ENCODE results near the gene NAPB. TPM values are rescaled to one million over a fixed set of nuclear protein-coding genes. Genes with fewer than 3 reads are reported as not detected.

Gene NAPB
- total and polyA plus RNA-seq, 2 of the 8 experiments (the other 6 are each of a cell fraction or from before 2014, with no cell fraction given): 6.2 to 12.3 TPM

DNA sequence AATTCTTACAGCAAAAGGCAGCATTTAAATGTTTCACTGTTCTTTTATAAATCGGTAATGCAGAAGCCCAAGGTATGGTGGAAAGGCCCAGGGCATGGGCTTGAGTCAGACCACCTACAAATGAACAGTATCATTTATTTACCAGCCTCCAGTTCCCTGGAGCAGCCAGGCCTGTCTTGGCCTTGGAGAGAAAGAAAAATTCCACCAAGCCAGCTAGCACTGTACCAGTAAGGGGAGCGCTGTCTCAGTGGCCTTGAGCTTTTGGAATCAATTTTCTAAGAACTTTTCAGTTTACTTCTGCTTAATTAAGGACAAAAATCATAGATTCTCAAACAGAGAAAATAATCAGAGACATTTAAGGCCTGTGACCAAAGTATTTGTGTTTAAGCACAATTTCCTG, 12.3 kb downstream of the NAPB start:
- H3K56ac ChIP-seq (replicated peaks; ENCODE audit: insufficient read length, low read depth, low read length): no peak overlapping the region
- H4K20me1 ChIP-seq (replicated peaks in 1 of 2; ENCODE audit: control insufficient read depth in 1 of 2, insufficient read depth in 2 of 2, low read length in 2 of 2): peaks cover 5 to 19% of the 10 kb centered on the region in 2 experiments
- no peak overlapping the region for H3K14ac ChIP-seq (ENCODE audit: insufficient read length)
- no peak overlapping the region for H2BK15ac ChIP-seq (ENCODE audit: low read length)
- no peaks in the 10 kb centered on the region for H3K36me3 ChIP-seq (ENCODE audit: control insufficient read depth in 2 of 4, insufficient read depth in 4 of 4, low read length in 3 of 4)
- H2BK20ac ChIP-seq (ENCODE audit: low read length): no peak overlapping the region
- H3K23me2 ChIP-seq (ENCODE audit: low read depth, low read length): no peaks in the 10 kb centered on the region
- H3K79me2 ChIP-seq (ENCODE audit: control insufficient read depth in 1 of 2, insufficient read depth in 2 of 2, low read length in 2 of 2): peaks cover 8 to 99% of the 10 kb centered on the region in 2 experiments
- WGBS, 2 experiments (ENCODE audit: extremely low coverage in 1 of 2, insufficient coverage in 1 of 2, insufficient read length in 1 of 2, insufficient replicate concordance in 2 of 2, low coverage in 1 of 2, low lambda C conversion rate in 2 of 2, missing lambda C conversion rate in 1 of 2): 86% methylated on average over 2 of the region's 2 CpGs; no CpG with 5 or more reads in 1 of the 2 experiments
- no peak overlapping the region for H3K4me3 ChIP-seq (ENCODE audit: extremely low read depth in 1 of 4, insufficient read depth in 2 of 4, low read depth in 3 of 4, low read length in 4 of 4)
- no peak overlapping the region for H2BK12ac ChIP-seq (ENCODE audit: low read depth, low read length)
- no peak overlapping the region for H2AK5ac ChIP-seq (ENCODE audit: low read depth, low read length)
- DNase-seq (ENCODE audit: low read depth in 1 of 2, low spot score in 2 of 2): no peak
- peaks cover 8% of the 10 kb centered on the region; the same call in 1 of the 2 replicates for H3K79me1 ChIP-seq (ENCODE audit: low read depth, low read length)
- no peak overlapping the region for H4K91ac ChIP-seq (replicated peaks; ENCODE audit: insufficient read length, low read length)
- no peak overlapping the region for H3K27ac ChIP-seq (ENCODE audit: low read depth, low read length)
- no peak overlapping the region for H4K8ac ChIP-seq (ENCODE audit: extremely low read depth, insufficient read depth, low read length)
- H3K18ac ChIP-seq (ENCODE audit: extremely low read depth, low read length): no peak overlapping the region
- FAIRE-seq: no peak
- H3K9me3 ChIP-seq (ENCODE audit: insufficient read depth in 2 of 2, low read depth in 1 of 2, low read length in 1 of 2): no peaks in the 10 kb centered on the region
- no peak overlapping the region for H2BK5ac ChIP-seq (ENCODE audit: low read depth, low read length)
- H2AFZ ChIP-seq (ENCODE audit: low read length): no peak overlapping the region
- ChIA-PET CTCF (ENCODE audit: partially characterized antibody) (interaction anchor here (0.8 to 1.5 kb wide), 4 partner anchors 11 to 38 kb away, joined by 3 to 5 read pairs (median 4); partner anchors contain the start of gene NAPB), POLR2A (ENCODE audit: partially characterized antibody) (no interaction called here)
- no peak overlapping the region for H3K9ac ChIP-seq (replicated peaks in 1 of 4; ENCODE audit: extremely low read depth in 1 of 4, low read depth in 3 of 4, low read length in 3 of 4)
- no peak overlapping the region for H3K4ac ChIP-seq (replicated peaks; ENCODE audit: insufficient read length, low read depth, low read length)
- peaks cover 0 to 5% (median 2%) of the 10 kb centered on the region in 4 experiments; a peak in 3 of 7 replicates for H3K4me1 ChIP-seq (replicated peaks in 1 of 4; ENCODE audit: control insufficient read depth in 3 of 4, insufficient read depth in 4 of 4, low read length in 3 of 4)
- no peak overlapping the region for H3K4me2 ChIP-seq (ENCODE audit: insufficient read depth in 1 of 2, low read depth in 2 of 2, low read length in 2 of 2)
- no peak overlapping the region for H3K23ac ChIP-seq (ENCODE audit: insufficient read length)
- no peaks in the 10 kb centered on the region for H3K27me3 ChIP-seq (replicated peaks in 1 of 4; ENCODE audit: control insufficient read depth in 3 of 4, extremely low read depth in 1 of 4, insufficient read depth in 3 of 4, low read length in 3 of 4)
- no peak overlapping the region for H4K5ac ChIP-seq (ENCODE audit: insufficient read length, low read depth, low read length)
- no peak overlapping the region for H2BK120ac ChIP-seq (replicated peaks; ENCODE audit: low read depth, low read length)
- no peak for TF ChIP-seq CBX8 (IDR thresholded peaks at IDR 0.05; ENCODE audit: borderline replicate concordance, low read depth, low read length)
- no peak for TF ChIP-seq TAF7 (optimal IDR thresholded peaks at IDR 0.05; ENCODE audit: borderline replicate concordance, low read depth, low read length)
- TF ChIP-seq NANOG (IDR thresholded peaks at IDR 0.05; ENCODE audit: insufficient read depth, low read depth, low read length, poor library complexity, severe bottlenecking): no peak
- TF ChIP-seq, protein P1, sequence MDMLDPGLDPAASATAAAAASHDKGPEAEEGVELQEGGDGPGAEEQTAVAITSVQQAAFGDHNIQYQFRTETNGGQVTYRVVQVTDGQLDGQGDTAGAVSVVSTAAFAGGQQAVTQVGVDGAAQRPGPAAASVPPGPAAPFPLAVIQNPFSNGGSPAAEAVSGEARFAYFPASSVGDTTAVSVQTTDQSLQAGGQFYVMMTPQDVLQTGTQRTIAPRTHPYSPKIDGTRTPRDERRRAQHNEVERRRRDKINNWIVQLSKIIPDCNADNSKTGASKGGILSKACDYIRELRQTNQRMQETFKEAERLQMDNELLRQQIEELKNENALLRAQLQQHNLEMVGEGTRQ (IDR thresholded peaks at IDR 0.05; ENCODE audit: low read length): no peak
- no peak for TF ChIP-seq BACH1 (IDR thresholded peaks at IDR 0.05; ENCODE audit: low read length)
- no peak for TF ChIP-seq BCL11A (IDR thresholded peaks at IDR 0.05; ENCODE audit: low read depth in 2 of 2, low read length in 2 of 2)
- TF ChIP-seq, protein P2, sequence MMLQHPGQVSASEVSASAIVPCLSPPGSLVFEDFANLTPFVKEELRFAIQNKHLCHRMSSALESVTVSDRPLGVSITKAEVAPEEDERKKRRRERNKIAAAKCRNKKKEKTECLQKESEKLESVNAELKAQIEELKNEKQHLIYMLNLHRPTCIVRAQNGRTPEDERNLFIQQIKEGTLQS (IDR thresholded peaks at IDR 0.05; ENCODE audit: insufficient read depth, low read depth, low read length): no peak
- TF ChIP-seq EGR1 (IDR thresholded peaks at IDR 0.05; ENCODE audit: borderline replicate concordance, low read depth, low read length): no peak
- no peak for TF ChIP-seq EZH2 (IDR thresholded peaks at IDR 0.05; ENCODE audit: low read depth, low read length, severe bottlenecking)
- no peak for TF ChIP-seq NRF1 (IDR thresholded peaks at IDR 0.05; ENCODE audit: low read depth, low read length)
- no peak for TF ChIP-seq CHD1 (IDR thresholded peaks at IDR 0.05; ENCODE audit: low read depth, low read length)
- TF ChIP-seq CEBPB (IDR thresholded peaks at IDR 0.05; ENCODE audit: low read depth, low read length): no peak
